GM23338 (cell line): Measurements from ENCODE around the gene WIPI1.

Experiments
- EZH2 ChIP-seq: fragments of 200-600 bp; sonication (generic); IDR thresholded peaks from one replicate; pipeline ENCODE4 v1.8.0; 2017; ENCODE audit warnings: antibody characterized with exemption, mild to moderate bottlenecking, low read depth; ENCODE audit not compliant: unreplicated experiment
- POLR2AphosphoS5 ChIP-seq: IDR thresholded peaks from 2 replicates; pipeline ENCODE4 v1.6.1; 2016; ENCODE audit warnings: antibody characterized with exemption, low read depth
- ZNF331 ChIP-seq: fragments of 250-450 bp; sonication (Bioruptor Pico); IDR thresholded peaks from 2 replicates; pipeline ENCODE4 v1.5.0; 2020; ENCODE audit warnings: low read depth, mild to moderate bottlenecking, moderate library complexity
- TF ChIP-seq, protein P1 (sequence below): fragments of 250-450 bp; sonication (Bioruptor Pico); IDR thresholded peaks from 2 replicates; pipeline ENCODE4 v1.5.0; 2020; ENCODE audit warnings: mild to moderate bottlenecking, moderate library complexity

DNA sequence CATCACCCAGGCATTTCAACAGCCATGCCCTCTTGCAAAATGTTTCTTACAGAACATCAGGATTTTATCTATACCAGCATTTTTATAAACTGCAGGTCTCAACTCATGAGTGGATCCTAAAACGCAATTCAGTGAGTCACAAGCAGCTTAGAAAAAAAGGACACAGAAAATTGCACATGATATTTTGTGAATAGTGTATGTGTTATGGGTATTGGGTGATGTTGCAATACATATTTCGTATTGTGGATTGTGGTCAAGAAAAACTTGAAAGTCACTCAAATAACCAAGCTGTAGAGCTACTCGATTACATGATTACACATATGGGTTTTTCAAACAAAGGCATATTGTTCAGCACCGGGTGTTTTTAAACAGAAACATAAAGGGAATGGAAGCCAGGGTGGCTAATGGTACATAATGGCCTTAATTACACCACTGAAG lies 1.4 kb downstream of the WIPI1 start:
- TF ChIP-seq ZNF331 (CRISPR knock-in tag) (no peak), EZH2 (no peak), POLR2AphosphoS5 (no peak)
- TF ChIP-seq, protein P1, sequence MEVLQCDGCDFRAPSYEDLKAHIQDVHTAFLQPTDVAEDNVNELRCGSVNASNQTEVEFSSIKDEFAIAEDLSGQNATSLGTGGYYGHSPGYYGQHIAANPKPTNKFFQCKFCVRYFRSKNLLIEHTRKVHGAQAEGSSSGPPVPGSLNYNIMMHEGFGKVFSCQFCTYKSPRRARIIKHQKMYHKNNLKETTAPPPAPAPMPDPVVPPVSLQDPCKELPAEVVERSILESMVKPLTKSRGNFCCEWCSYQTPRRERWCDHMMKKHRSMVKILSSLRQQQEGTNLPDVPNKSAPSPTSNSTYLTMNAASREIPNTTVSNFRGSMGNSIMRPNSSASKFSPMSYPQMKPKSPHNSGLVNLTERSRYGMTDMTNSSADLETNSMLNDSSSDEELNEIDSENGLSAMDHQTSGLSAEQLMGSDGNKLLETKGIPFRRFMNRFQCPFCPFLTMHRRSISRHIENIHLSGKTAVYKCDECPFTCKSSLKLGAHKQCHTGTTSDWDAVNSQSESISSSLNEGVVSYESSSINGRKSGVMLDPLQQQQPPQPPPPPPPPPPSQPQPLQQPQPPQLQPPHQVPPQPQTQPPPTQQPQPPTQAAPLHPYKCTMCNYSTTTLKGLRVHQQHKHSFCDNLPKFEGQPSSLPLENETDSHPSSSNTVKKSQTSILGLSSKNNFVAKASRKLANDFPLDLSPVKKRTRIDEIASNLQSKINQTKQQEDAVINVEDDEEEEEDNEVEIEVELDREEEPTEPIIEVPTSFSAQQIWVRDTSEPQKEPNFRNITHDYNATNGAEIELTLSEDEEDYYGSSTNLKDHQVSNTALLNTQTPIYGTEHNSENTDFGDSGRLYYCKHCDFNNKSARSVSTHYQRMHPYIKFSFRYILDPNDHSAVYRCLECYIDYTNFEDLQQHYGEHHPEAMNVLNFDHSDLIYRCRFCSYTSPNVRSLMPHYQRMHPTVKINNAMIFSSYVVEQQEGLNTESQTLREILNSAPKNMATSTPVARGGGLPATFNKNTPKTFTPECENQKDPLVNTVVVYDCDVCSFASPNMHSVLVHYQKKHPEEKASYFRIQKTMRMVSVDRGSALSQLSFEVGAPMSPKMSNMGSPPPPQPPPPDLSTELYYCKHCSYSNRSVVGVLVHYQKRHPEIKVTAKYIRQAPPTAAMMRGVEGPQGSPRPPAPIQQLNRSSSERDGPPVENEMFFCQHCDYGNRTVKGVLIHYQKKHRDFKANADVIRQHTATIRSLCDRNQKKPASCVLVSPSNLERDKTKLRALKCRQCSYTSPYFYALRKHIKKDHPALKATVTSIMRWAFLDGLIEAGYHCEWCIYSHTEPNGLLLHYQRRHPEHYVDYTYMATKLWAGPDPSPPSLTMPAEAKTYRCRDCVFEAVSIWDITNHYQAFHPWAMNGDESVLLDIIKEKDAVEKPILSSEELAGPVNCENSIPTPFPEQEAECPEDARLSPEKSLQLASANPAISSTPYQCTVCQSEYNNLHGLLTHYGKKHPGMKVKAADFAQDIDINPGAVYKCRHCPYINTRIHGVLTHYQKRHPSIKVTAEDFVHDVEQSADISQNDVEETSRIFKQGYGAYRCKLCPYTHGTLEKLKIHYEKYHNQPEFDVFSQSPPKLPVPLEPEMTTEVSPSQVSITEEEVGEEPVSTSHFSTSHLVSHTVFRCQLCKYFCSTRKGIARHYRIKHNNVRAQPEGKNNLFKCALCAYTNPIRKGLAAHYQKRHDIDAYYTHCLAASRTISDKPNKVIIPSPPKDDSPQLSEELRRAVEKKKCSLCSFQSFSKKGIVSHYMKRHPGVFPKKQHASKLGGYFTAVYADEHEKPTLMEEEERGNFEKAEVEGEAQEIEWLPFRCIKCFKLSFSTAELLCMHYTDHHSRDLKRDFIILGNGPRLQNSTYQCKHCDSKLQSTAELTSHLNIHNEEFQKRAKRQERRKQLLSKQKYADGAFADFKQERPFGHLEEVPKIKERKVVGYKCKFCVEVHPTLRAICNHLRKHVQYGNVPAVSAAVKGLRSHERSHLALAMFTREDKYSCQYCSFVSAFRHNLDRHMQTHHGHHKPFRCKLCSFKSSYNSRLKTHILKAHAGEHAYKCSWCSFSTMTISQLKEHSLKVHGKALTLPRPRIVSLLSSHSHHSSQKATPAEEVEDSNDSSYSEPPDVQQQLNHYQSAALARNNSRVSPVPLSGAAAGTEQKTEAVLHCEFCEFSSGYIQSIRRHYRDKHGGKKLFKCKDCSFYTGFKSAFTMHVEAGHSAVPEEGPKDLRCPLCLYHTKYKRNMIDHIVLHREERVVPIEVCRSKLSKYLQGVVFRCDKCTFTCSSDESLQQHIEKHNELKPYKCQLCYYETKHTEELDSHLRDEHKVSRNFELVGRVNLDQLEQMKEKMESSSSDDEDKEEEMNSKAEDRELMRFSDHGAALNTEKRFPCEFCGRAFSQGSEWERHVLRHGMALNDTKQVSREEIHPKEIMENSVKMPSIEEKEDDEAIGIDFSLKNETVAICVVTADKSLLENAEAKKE (CRISPR knock-in tag) = no peak
